HUES64 (cell line): ENCODE results near the gene NR1D2.

Experiments
- H3K27ac ChIP-seq: 2 replicates; pipeline ENCODE4 v1.7.0; 2013; ENCODE audit warnings: low read depth, low read length, inconsistent platforms
- H3K27me3 ChIP-seq: 2 replicates; pipeline ENCODE4 v1.6.1; 2013; ENCODE audit warnings: mild to moderate bottlenecking, low read length; ENCODE audit not compliant: insufficient read depth
- H3K36me3 ChIP-seq: 2 replicates; pipeline ENCODE4 v1.6.1; 2013; ENCODE audit warnings: mild to moderate bottlenecking, low read length; ENCODE audit not compliant: insufficient read depth
- H3K4me1 ChIP-seq: 2 replicates; pipeline ENCODE4 v1.6.1; 2013; ENCODE audit warnings: mild to moderate bottlenecking, low read length, moderate library complexity; ENCODE audit not compliant: insufficient read depth
- H3K4me3 ChIP-seq: 2 replicates; pipeline ENCODE4 v1.5.1; 2013; ENCODE audit warnings: mild to moderate bottlenecking, low read length, moderate library complexity
- H3K9ac ChIP-seq: 2 replicates; pipeline ENCODE4 v1.6.1; 2013; ENCODE audit warnings: mild to moderate bottlenecking, low read depth, low read length
- H3K9me3 ChIP-seq: 2 replicates; pipeline ENCODE4 v1.6.1; 2013; ENCODE audit warnings: low read depth, low read length; ENCODE audit not compliant: insufficient read depth
- WGBS: fragments of 150-250, 120-280 bp; methylation state at CpG from one replicate; pipeline ENCODE4 v1.1.7; 2013; ENCODE audit warnings: missing lambda C conversion rate; 5-methylcytosine and 5-hydroxymethylcytosine counted together

Gene NR1D2

DNA sequence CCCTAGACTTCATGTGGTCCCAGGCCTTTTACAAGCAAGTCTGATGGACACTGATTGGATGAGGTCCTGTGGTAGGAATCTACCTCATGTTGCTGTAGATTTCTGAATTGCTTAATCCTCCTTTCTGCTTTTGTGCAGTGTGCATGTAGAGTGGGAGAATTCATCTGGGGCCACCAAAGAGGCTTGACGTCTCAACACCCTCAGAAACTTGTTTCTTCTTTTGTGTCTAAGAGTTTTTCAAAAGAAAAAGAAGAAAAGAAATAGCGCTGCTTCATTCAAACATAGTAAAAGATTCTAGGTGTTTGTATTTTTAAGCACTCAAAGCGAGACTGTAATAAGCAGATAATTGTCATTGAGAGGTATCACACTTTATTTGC lies 46.2 kb downstream of the NR1D2 start:
- Histone ChIP-seq H3K4me3 (no peak overlapping the region), H3K9me3 (no peaks in the 10 kb centered on the region), H3K27me3 (no peaks in the 10 kb centered on the region), H3K36me3 (no peaks in the 10 kb centered on the region), H3K9ac (no peak overlapping the region), H3K27ac (no peak overlapping the region), H3K4me1 (0 out of 2 replicates have a peak, but pooled peaks cover 12% of the 10 kb centered on the region)
- WGBS = 94% methylated on average over 3 of the region's 3 CpGs

DNA sequence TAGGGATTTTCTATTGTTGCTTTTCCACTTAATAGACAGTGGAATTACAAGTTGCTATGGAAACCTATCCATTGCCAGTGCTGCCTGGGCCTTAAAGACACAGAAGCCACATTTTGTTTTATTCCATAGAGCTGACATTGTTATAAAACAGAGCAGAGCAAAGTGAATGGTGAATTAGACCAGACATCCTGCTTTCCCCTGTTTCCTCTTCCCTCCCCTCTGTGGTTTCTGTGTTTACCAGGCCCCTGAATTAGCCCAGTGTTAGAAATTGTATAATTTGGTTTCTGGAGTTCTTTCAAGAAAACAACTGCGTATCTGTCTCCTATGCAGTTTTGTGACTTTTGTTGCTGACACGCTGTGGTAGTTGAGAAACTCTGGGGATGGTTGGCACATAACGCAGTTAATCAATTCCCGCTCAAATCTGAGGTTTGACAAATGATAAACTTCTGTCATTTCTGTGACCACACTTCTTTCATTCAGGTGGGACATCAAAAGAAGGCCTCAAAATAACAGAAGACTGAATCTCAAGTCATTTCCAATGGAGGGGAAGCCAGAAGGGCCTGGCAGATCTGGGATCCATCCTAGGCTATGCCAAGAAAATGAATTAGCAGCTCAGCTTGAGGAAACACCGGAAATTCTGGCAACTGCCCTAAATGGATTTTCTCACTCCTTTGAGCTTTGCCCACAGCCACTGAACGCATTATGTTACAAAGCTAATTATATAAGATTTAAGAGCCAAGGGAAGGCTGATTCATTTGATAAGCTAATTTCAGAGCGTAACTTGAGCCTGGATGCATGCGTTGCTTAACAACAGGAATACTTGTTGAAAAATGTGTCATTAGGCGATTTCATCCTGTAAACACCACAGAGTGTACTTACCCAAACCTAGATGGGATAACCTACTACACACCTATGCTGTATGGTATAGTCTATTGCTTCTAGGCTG lies 46.9 kb downstream of the NR1D2 start:
- 92% methylated on average over 8 of the region's 9 CpGs for WGBS
- no peak overlapping the region for H3K27ac ChIP-seq
- no peak overlapping the region for H3K9ac ChIP-seq
- H3K36me3 ChIP-seq = no peaks in the 10 kb centered on the region
- no peaks in the 10 kb centered on the region for H3K27me3 ChIP-seq
- no peak overlapping the region for H3K4me3 ChIP-seq
- 0 out of 2 replicates have a peak, but pooled peaks cover 12% of the 10 kb centered on the region for H3K4me1 ChIP-seq
- no peaks in the 10 kb centered on the region for H3K9me3 ChIP-seq

DNA sequence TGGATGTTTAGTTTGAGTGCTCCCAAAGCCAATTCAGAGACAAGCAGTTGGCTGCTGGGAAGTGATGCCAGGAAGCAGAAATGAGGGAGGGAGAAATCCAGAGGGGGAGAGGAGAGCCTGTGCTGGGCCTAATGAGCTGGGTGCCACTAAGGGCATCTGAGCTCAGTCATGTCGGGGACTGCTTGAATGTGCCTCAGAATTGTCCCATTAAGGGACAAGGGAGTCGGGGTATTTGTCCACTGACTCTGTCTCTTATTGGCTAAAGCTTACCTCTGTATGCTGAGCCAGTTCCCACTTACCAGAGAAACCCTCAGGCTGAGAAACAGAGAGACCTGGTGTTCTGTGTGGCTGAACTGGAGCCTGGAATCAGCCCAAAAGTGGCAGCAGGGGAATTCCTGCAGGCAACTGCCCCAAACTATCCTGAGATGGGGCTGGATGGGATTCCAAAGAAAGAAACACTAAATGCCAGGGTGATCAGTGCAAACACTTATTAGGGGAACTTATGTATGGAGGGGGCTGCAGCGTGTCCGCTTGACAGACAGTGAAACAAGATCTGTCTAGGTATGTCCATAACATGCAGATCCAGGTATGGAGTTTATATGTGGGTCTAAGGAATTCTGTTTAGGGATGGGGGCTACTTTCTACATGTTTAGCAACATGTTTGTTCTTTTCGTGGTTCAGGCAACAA lies 48.6 kb downstream of the NR1D2 start:
- WGBS = 92% methylated on average over 5 of the region's 5 CpGs
- H3K4me1 ChIP-seq = 0 out of 2 replicates have a peak, but pooled peaks cover 12% of the 10 kb centered on the region
- no peaks in the 10 kb centered on the region for H3K27me3 ChIP-seq
- no peak overlapping the region for H3K9ac ChIP-seq
- H3K9me3 ChIP-seq = no peaks in the 10 kb centered on the region
- H3K27ac ChIP-seq = no peak overlapping the region
- no peak overlapping the region for H3K4me3 ChIP-seq
- no peaks in the 10 kb centered on the region for H3K36me3 ChIP-seq

DNA sequence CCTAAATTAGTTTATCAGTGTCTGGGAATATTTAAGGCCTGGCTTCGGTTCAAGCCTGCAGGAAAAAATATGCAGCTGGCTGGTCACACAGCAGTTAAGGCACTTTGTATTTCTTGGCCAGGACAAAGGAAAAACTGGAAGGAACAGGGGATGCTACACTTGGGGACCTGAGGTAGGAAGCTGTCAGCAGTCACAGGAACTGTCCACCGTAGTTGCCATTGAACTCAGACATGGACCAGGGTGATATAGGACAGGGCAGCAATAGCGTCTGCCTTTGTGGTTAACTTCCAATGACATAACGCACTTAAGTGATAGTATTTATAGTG lies 49.1 kb downstream of the NR1D2 start:
- H3K4me1 ChIP-seq = 0 out of 2 replicates have a peak, but pooled peaks cover 14% of the 10 kb centered on the region
- no peaks in the 10 kb centered on the region for H3K36me3 ChIP-seq
- no peaks in the 10 kb centered on the region for H3K27me3 ChIP-seq
- H3K9me3 ChIP-seq = no peaks in the 10 kb centered on the region
- 96% methylated on average over 4 of the region's 4 CpGs for WGBS
- no peak overlapping the region for H3K4me3 ChIP-seq
- no peak overlapping the region for H3K27ac ChIP-seq
- H3K9ac ChIP-seq = no peak overlapping the region

DNA sequence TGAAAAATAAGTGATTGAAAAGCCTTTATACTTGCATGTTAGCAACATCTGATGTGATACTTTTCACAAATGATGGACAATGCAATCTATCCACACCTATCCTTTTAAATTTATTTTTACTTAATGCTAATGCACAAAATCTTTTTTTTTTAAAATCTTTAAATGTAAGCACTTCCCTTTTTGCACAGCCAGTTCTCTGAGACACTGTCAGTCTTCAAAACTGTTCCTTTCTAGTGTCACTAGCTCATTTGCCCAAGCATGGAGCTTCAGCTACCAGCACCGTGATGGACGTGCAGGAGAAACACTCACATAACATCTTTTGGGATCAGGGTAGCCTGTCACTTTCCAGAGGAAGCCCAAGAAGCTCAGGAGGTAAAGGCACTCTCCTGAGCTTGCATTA lies 50.1 kb downstream of the NR1D2 start:
- Histone ChIP-seq H3K9me3 (no peaks in the 10 kb centered on the region), H3K27me3 (no peaks in the 10 kb centered on the region), H3K4me1 (0 out of 2 replicates have a peak, but pooled peaks cover 15% of the 10 kb centered on the region), H3K4me3 (no peak overlapping the region), H3K27ac (no peak overlapping the region), H3K9ac (no peak overlapping the region), H3K36me3 (no peaks in the 10 kb centered on the region)
- WGBS = 91% methylated on average over 2 of the region's 2 CpGs

DNA sequence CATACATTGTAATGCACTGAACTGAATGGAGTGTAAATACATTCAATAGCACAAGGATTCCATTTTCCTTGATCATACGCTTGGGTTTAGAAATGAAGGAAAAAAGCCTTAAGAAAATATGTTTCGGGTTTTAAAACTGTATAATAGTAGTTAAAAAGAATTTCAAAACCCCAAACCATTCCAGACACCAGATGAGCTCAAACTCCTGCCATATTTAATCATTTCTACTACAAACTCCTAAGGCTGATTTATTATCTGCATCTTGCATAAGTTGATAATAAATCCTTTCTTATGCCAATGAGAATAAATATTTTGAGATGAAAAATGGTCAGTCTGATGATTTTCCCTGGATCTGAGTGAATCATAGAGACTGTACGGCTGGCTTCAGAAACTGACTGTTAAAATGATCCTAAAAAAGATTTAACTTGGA lies 51.0 kb downstream of the NR1D2 start:
- H3K4me3 ChIP-seq = no peak overlapping the region
- no peaks in the 10 kb centered on the region for H3K9me3 ChIP-seq
- no peak overlapping the region for H3K27ac ChIP-seq
- H3K9ac ChIP-seq = no peak overlapping the region
- WGBS = 100% methylated on average over 1 of the region's 3 CpGs
- 0 out of 2 replicates have a peak, but pooled peaks cover 15% of the 10 kb centered on the region for H3K4me1 ChIP-seq
- H3K36me3 ChIP-seq = no peaks in the 10 kb centered on the region
- no peaks in the 10 kb centered on the region for H3K27me3 ChIP-seq

DNA sequence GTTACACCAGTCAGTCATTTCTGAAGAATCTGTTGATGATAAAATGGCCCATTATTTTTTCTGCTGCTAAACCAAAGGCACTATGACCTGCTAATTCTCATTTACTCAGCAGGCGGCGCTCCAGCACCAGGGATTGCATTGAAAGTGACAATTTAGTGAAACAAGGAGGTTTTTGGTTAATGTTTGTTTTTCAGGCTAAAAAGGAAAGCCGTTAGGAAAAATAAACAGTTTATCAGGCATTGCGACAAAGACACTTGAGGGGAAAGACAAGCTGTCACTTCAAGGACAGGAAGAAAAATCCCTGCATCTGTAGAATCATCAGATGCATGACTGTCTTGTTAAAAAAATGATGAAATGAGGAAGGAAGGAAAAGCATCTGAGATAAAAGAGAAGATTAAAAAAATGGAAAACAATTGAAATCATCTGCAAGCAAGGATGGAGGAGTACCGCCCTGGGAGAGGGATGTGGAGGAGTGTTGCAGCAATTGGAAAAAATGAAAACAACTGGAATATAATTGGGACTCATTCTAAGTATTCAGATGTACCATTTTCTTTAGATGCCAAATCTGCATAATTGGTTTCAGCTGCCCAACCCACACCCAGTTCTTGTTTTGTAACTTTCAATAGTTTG lies 54.0 kb downstream of the NR1D2 start:
- 0 out of 2 replicates have a peak, but pooled peaks cover 3% of the 10 kb centered on the region for H3K4me1 ChIP-seq
- no peak overlapping the region for H3K9ac ChIP-seq
- H3K27me3 ChIP-seq = no peaks in the 10 kb centered on the region
- no peaks in the 10 kb centered on the region for H3K9me3 ChIP-seq
- no peaks in the 10 kb centered on the region for H3K36me3 ChIP-seq
- H3K27ac ChIP-seq = no peak overlapping the region
- WGBS = 19% methylated on average over 5 of the region's 5 CpGs
- no peak overlapping the region for H3K4me3 ChIP-seq

DNA sequence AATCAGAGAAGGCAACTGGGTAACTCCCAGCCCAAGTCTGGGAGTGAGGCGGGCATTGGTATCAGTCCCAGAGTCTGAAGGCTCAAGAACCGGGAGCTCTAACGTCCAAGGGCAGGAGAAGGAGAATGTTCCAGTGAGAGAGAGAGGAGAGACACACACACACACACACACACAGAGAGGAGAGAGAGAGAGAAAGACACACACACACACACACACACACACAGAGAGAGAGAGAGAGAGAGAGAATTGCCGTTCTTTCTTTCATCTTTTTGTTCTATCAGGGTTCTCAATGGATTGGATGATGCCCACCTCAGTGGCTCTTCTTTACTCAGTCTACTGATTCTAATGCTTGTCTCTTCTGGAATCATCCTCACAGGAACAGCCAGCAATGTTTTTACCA lies 57.0 kb downstream of the NR1D2 start:
- Histone ChIP-seq H3K9me3 (no peaks in the 10 kb centered on the region), H3K4me3 (no peak overlapping the region), H3K4me1 (0 out of 2 replicates have a peak, but pooled peaks cover 3% of the 10 kb centered on the region), H3K27ac (no peak overlapping the region), H3K36me3 (no peaks in the 10 kb centered on the region), H3K9ac (no peak overlapping the region), H3K27me3 (no peaks in the 10 kb centered on the region)
- WGBS = 90% methylated on average over 3 of the region's 4 CpGs

DNA sequence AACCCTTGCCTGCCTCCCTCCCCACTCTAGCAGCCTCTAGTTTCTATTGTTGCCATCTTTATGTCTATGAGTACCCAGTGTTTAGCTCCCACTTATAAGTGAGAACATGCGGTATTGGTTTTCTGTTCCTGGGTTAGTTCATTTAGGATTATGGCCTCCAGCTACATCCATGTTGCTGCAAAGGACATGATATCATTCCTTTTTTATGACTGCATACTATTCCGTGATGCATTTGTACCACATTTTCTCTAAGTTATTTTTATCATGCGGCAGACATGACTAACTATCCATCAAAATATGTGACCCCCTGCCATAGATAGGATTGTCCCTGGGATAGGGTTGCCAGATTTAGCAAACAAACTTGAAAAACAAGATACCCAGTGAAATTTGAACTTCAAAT lies 58.4 kb downstream of the NR1D2 start:
- Histone ChIP-seq H3K9me3 (no peaks in the 10 kb centered on the region), H3K36me3 (no peaks in the 10 kb centered on the region), H3K27ac (no peak overlapping the region), H3K9ac (no peak overlapping the region), H3K27me3 (no peaks in the 10 kb centered on the region), H3K4me3 (no peak overlapping the region), H3K4me1 (0 out of 2 replicates have a peak, but pooled peaks cover 3% of the 10 kb centered on the region)
- WGBS = 99% methylated on average over 3 of the region's 3 CpGs

DNA sequence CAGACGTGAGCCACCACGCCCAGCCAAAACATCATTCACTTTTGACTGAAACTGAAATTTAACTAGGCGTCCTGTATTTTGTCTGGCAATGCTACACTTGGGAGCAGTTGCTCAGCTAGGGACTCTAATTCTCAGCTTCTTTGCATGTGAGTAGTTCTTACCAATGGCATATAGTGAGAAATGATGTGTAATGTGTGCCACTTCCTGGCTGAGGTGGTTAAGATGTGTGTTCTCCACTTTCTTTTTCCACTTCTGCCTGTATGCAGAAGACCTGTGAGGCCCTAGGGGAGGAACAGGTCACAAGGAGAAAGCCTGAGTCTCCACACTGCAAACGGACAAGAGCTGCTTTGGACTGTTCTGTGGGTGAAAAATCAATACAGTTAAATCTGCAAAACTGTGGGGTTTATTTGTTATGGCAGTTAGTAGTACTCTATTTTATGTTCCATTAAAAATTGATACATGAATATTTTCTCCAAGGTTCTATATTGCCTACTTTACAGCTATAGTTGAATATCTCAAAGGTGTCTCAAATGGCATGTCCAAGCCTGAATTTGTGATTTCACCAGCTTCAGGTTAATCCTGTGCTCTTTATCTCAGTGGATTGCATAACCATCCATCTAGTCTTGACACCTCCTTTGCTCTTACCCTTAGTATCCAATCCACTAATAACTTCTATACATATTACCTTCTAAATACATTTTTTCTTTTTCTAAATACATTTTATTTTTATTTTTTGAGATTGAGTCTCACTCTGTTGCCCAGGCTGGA lies 59.3 kb downstream of the NR1D2 start:
- H3K27me3 ChIP-seq = no peaks in the 10 kb centered on the region
- no peaks in the 10 kb centered on the region for H3K4me1 ChIP-seq
- no peaks in the 10 kb centered on the region for H3K9me3 ChIP-seq
- no peak overlapping the region for H3K9ac ChIP-seq
- no peaks in the 10 kb centered on the region for H3K36me3 ChIP-seq
- no peak overlapping the region for H3K4me3 ChIP-seq
- H3K27ac ChIP-seq = no peak overlapping the region
- WGBS = 91% methylated on average over 4 of the region's 4 CpGs
